D721Med (cell line): ENCODE data around the gene TFDP2.

Source experiments
- DNase-seq: peaks from one replicate; pipeline ENCODE4 v3.0.0; 2011; ENCODE audit warnings: low spot score; ENCODE audit not compliant: insufficient read length
- FAIRE-seq: peaks from 2 replicates; lab custom pipeline; 2011; peaks lifted over from hg19 to GRCh38; lab: Jason Lieb, UNC
- TF ChIP-seq, protein P1 (sequence below): IDR thresholded peaks from 2 replicates; pipeline ENCODE4 v1.5.1; 2012; ENCODE audit warnings: mild to moderate bottlenecking, control low read depth; ENCODE audit not compliant: insufficient read depth; ENCODE audit errors: missing control alignments

Gene TFDP2

GRCh38 chr3:141950572-141951493 lies 198.5 kb downstream of the TFDP2 start:
- no peak for FAIRE-seq
- TF ChIP-seq, protein P1, sequence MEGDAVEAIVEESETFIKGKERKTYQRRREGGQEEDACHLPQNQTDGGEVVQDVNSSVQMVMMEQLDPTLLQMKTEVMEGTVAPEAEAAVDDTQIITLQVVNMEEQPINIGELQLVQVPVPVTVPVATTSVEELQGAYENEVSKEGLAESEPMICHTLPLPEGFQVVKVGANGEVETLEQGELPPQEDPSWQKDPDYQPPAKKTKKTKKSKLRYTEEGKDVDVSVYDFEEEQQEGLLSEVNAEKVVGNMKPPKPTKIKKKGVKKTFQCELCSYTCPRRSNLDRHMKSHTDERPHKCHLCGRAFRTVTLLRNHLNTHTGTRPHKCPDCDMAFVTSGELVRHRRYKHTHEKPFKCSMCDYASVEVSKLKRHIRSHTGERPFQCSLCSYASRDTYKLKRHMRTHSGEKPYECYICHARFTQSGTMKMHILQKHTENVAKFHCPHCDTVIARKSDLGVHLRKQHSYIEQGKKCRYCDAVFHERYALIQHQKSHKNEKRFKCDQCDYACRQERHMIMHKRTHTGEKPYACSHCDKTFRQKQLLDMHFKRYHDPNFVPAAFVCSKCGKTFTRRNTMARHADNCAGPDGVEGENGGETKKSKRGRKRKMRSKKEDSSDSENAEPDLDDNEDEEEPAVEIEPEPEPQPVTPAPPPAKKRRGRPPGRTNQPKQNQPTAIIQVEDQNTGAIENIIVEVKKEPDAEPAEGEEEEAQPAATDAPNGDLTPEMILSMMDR = no peak
- DNase-seq = no peak

DNA sequence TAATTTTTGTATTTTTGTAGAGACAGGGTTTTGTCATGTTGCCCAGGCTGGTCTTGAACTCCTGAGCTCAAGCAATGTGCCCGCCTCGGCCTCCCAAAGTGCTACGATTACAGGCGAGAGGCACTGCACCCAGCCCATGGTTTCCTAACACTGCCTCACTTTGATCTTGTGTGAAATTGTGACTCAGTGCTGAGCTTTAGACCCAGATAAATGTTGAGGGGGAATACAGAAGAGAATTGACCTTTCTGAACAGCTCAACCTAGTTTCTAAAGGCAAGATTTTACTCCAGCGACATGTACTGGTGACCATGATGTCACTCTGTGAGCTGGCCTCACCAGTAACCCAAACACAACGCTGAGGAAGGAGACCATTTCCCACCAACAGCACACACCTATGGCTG lies 199.4 kb downstream of the TFDP2 start:
- no peak for FAIRE-seq
- TF ChIP-seq, protein P1 = no peak
- no peak for DNase-seq

DNA sequence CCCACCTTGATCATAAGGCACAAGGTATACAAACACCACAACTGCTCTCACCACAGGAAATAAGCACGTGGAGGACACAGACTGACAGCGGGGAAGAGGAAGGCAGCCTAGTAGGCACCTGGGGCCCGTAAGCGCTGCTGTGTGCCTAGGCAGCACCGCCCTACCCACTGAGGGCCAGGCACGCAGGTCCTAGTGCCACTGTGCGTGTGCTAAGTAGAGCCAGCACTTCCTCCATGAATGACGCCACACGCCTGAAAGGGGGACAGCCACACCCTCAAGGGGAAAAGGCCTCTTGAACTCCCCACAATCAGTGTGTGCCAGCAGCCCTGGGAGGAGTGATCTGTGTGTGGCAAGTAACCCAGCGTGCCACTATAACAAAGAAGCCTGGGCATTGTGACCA lies 199.9 kb downstream of the TFDP2 start:
- TF ChIP-seq, protein P1 = no peak
- DNase-seq (no peak), FAIRE-seq (no peak)

DNA sequence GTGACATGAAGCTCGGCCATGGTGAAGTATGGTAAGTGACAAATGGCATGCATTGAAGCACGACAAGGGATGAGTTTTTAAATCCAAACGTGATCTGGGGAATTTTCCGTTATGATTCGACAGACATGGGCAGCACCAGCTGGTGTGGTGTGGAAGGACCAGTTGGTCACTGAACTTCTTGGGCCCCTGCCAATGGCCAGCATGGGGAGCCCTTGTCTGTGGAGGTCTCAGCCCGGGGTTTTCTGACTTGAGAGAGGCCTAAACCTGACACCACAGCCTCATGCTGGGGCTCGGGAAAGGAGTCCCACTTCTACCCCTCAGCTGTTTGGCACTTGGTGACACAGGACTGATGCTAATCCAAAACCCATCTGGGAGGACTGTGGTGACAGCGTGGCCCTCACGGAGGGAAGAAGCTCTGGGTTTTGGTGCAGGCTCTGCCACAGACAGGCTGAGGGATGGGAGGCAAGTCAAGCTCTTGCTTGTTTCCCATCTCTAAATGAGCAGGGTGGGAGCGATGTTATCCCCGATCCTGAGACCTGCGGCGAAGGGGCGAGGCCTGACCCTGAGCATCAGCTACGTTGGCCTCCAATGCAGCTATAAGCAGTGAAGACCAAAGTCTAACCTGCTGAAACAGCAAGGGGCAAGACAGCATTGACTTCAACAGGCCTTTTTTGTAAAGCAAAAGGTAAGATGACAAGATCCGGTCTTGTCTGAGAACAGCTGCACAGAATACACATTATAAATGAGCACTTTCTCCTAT lies 203.4 kb downstream of the TFDP2 start:
- DNase-seq = no peak
- FAIRE-seq = no peak
- TF ChIP-seq, protein P1 = no peak

- FAIRE-seq (no peak), DNase-seq (no peak)
- TF ChIP-seq, protein P1 = no peak
These were observed 207.3 kb downstream of the TFDP2 start for GRCh38 chr3:141942006-141942405.

DNA sequence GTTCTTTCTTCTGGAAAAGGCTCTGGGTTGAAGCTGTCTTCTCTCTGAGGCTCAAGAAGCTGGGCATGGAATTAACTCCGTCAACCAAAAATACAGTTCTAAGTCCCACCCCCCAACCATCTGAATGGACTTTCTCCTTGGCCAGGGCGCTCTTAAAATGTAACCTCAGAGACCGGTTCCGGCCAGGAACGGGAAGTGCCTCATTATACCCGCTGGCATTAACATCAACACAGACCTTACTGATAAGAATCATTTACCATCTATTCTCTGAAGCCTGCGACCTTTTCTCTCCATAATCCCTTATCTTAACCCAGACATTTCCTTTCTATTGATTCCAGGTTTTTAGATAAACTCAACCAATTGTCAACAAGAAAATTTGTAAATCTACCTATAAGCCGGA lies 208.3 kb downstream of the TFDP2 start:
- FAIRE-seq (no peak), DNase-seq (no peak)

More for the DNA sequence above, 208.3 kb downstream of the TFDP2 start:
- TF ChIP-seq, protein P1 = no peak
